Muscle of leg (tissue), 11 donors: ENCODE data around the gene DCHS2. TPM values are rescaled to one million over a fixed set of nuclear protein-coding genes. Genes with fewer than 3 reads are reported as not detected.

Source experiments
- DNase-seq: peaks from one replicate; pipeline ENCODE4 v3.0.0; 2013
- H3K27ac ChIP-seq: one replicate; pipeline ENCODE4 v1.5.1; 2013; ENCODE audit warnings: mild to moderate bottlenecking, low read length, control low read depth
- H3K27me3 ChIP-seq: one replicate; pipeline ENCODE4 v1.6.1; 2013; ENCODE audit warnings: low read length; ENCODE audit not compliant: control insufficient read depth, insufficient read depth
- H3K36me3 ChIP-seq: one replicate; pipeline ENCODE4 v1.6.1; 2013; ENCODE audit warnings: low read length; ENCODE audit not compliant: control insufficient read depth, insufficient read depth
- H3K4me1 ChIP-seq: one replicate; pipeline ENCODE4 v1.6.1; 2013; ENCODE audit warnings: low read length; ENCODE audit not compliant: control insufficient read depth, insufficient read depth
- H3K4me3 ChIP-seq: one replicate; pipeline ENCODE4 v1.5.1; 2013; ENCODE audit warnings: low read length, control low read depth
- H3K9me3 ChIP-seq: replicated peaks from 2 replicates; pipeline ENCODE4 v1.6.1; 2013; ENCODE audit warnings: low read depth, low read length; ENCODE audit not compliant: control insufficient read depth
- WGBS: methylation state at CpG from one replicate; pipeline ENCODE4 v1.1.5; 2013; ENCODE audit warnings: missing lambda C conversion rate; ENCODE audit not compliant: insufficient coverage; 5-methylcytosine and 5-hydroxymethylcytosine counted together
- polyA plus RNA-seq, 8 donors: library from polyadenylated mRNA; unstranded; fragments of 120-200 nt; gene quantifications; one replicate each; pipeline versions ENCODE4 v1.2.1 to v1.2.3, GENCODE V29; 2013; ENCODE audit warnings: inconsistent platforms in 1 of 8, low replicate concordance in 1 of 8; ENCODE audit not compliant: insufficient read length in 8 of 8, insufficient read depth in 1 of 8
- total RNA-seq: library from RNA; stranded (reverse); fragments of 120-200 nt; gene quantifications from one replicate; pipeline ENCODE4 v1.2.4, GENCODE V29; 2013

The DCHS2 gene
- total and polyA plus RNA-seq, 9 donors: 5.5 to 22.9 (median 16.9) TPM

DNA sequence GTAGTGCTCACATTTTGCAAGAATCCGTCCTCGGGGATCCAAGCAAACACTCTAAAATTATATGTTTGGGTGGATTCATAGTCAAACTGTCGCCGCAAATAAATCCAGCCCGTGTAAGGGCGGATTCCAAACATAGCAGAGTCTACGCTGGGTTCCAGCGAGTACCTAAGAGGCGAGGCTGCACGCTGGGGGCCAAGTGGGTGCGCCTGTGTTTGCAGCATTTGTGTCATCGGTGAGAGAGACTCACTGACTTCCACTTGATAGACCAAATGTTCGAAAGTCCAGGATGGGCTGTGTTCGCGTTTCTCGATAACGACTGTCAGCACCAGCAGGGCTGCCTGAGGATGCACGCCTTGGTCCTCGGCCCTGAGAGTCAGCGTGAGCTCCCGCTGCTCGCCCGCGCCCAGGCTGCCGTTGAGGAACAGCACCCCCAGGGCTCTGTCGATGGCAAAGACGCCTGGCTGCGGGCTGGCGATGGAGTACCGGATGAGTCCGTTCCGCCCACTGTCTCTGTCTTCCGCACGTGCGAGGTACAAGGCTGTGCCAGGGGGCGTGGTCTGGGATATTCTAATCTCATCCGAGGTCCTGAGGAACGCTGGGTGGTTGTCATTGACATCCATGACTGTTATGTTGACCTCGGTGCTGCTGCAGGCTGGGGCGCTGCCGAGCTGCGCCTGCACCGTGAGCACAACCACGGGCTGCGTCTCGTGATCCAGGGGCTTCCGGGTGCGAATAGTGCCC, 158.7 kb downstream of the DCHS2 start:
- peaks cover 9% of the 10 kb centered on the region for H3K4me1 ChIP-seq
- H3K27me3 ChIP-seq: peaks cover 14% of the 10 kb centered on the region
- DNase-seq: peak; percentile 47
- 16% methylated on average over 46 of the region's 48 CpGs for WGBS
- no peaks in the 10 kb centered on the region for H3K9me3 ChIP-seq
- no peaks in the 10 kb centered on the region for H3K36me3 ChIP-seq
- peak overlapping the region; percentile 11 for H3K4me3 ChIP-seq
- no peak overlapping the region for H3K27ac ChIP-seq

DNA sequence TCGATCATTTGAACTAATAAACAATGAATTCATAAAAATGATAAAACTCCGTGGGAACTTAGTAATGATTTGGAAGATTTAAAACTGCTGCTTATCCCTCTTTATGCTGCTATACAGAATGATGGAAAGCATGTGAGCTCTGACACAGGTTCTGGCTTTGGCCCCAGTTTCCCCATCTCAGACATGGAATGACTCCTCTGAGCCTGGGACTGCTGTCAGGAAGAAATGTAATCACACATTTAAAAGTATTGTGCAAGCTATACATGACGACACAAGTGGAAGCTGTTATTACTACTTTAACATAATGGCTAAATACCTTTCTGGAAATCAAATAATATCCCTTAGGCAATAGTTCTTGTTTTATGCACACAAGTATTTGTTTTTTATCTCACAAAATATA, 161.7 kb downstream of the DCHS2 start:
- Histone ChIP-seq H3K4me3 (no peak overlapping the region), H3K9me3 (no peaks in the 10 kb centered on the region), H3K27me3 (peaks cover 14% of the 10 kb centered on the region), H3K36me3 (no peaks in the 10 kb centered on the region), H3K27ac (peak overlapping the region; percentile 81), H3K4me1 (peaks cover 9% of the 10 kb centered on the region)
- no CpG with 5 or more reads among the region's 3 CpGs for WGBS
- peak; percentile 97 for DNase-seq

DNA sequence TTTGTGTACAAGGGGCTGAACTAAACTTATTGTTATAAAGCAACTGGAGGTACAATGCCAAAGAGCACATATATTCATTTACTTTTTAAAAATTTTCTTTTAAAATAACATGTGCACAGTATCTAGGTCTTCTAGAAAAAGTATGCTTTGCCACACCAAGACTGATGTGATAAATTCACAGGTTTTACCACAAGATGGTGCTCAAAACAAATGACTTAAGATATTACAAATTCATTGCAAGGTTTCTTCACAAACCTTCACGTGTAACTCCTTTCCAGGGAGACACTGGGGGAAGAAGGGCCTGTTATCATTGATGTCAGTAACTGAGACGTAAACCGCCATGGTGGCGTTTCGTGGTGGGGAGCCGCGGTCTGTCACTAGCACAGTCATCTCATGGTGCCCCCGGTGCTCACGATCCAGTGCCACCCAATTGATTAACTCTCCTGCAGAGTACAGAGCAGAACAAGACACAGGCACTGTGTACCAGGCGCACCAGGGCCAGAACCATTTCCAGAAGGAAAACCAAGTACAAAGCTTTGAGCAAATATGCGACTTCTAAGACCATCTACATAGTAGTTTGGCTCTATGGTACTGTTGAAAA, 162.2 kb downstream of the DCHS2 start:
- Histone ChIP-seq H3K27me3 (peaks cover 14% of the 10 kb centered on the region), H3K36me3 (no peaks in the 10 kb centered on the region), H3K4me1 (peaks cover 9% of the 10 kb centered on the region), H3K9me3 (no peaks in the 10 kb centered on the region), H3K27ac (peak overlapping the region; percentile 81), H3K4me3 (no peak overlapping the region)
- WGBS: 54% methylated on average over 6 of the region's 11 CpGs
- peak; percentile 79 for DNase-seq

DNA sequence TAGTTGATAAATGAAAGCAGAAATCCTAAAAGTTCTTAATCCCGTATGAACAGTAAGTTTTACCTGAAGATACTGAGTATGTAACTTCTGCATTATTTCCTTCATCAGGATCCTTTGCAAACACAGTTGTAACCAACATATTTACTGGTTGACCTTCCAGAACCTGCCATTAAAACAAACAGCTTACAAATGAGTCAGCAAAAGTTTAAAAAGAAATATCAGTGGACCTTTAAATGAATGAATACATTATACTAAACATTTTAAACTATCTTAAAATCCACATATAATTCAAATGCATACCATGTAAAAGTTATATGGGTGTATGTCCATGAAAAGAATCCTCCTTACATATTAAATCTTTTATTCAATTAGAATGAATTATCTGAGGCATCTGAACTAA, 163.6 kb downstream of the DCHS2 start:
- DNase-seq: no peak
- WGBS: no CpG with 5 or more reads among the region's 1 CpG
- peaks cover 11% of the 10 kb centered on the region for H3K27me3 ChIP-seq
- no peak overlapping the region for H3K27ac ChIP-seq
- H3K9me3 ChIP-seq: no peaks in the 10 kb centered on the region
- peaks cover 7% of the 10 kb centered on the region for H3K4me1 ChIP-seq
- H3K4me3 ChIP-seq: no peak overlapping the region
- no peaks in the 10 kb centered on the region for H3K36me3 ChIP-seq

DNA sequence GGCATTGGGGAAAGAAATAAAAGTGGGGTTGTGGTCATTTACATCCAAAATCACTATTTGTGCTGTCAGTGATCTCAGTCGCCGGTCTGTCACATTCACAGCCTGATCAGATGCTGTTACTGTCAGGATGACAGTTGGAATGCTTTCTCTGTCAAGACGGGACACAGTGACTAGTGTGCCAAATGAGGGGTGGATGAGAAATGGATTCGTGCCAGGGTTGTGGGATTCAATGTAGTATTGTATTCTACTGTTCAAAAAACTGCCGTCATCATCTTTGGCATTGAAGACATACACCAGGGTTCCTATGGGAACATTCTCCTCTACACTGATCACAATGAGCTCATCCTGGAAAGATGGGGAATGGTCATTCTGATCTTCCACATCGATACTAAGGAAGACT, 171.1 kb downstream of the DCHS2 start:
- DNase-seq: no peak
- WGBS: no CpG with 5 or more reads among the region's 6 CpGs
- H3K27me3 ChIP-seq: no peaks in the 10 kb centered on the region

DNA sequence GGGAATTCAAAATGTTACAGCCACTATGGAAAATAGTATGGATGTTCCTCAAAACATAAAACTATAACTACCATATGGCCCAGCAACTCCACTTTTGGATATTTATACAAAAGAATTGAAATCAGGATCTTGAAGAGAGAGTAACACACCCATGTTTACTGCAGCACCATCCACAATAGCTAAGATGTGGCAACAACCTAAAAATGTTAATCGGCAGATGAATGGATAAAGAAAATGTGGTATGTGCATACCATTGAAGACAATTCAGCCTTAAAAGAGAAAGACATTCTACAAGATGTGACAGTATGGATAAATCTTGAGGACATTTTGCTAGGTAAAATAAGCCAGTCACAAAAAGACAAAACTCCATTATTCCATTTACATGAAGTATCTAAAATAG, 171.9 kb downstream of the DCHS2 start:
- H3K27me3 ChIP-seq: no peaks in the 10 kb centered on the region
- H3K36me3 ChIP-seq: no peaks in the 10 kb centered on the region
- H3K4me3 ChIP-seq: no peak overlapping the region
- H3K4me1 ChIP-seq: no peaks in the 10 kb centered on the region
- WGBS: no CpG with 5 or more reads among the region's 1 CpG
- peaks cover 3% of the 10 kb centered on the region for H3K9me3 ChIP-seq
- DNase-seq: no peak
- H3K27ac ChIP-seq: no peak overlapping the region

More for the DNA sequence above, 171.1 kb downstream of the DCHS2 start:
- Histone ChIP-seq H3K4me1 (no peaks in the 10 kb centered on the region), H3K27ac (no peak overlapping the region), H3K36me3 (no peaks in the 10 kb centered on the region), H3K4me3 (no peak overlapping the region), H3K9me3 (peaks cover 3% of the 10 kb centered on the region)

DNA sequence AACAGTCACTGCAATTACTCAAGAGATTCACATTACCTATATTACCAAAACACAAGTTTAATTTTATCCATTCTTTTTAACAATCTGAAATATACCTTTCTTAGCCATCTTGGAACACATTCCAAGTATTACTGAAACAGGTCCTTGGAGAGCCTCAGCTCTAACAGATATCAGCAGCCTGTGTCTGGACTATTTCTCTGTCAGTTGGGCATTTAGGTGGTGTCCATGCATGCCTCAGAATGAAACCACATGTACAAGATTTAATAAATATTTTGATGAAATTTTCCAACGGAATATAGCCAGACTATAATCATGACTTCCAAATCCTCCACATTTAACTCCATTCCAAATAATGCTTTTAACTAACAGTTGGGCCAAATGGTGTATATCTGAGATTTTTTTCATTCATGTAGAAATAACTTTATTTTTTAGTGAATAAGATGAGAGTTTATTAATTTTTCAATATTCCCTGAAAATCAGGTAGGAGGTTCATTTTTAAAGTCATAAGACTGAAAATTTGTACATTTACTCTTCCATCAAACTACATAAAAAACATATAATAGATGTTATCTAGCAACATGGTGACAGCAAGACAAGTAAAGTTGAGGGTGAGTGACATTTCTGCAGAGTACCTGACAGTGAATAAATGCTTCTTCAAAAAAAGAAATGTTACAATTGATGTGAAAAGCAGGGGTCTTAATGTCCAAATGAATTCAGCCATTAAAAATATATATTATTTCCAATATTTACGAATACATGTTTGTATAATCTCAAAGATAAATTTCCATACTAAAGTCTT, 174.2 kb downstream of the DCHS2 start:
- H3K9me3 ChIP-seq: peaks cover 3% of the 10 kb centered on the region
- H3K4me1 ChIP-seq: no peaks in the 10 kb centered on the region
- DNase-seq: no peak
- H3K27ac ChIP-seq: no peak overlapping the region
- no peaks in the 10 kb centered on the region for H3K27me3 ChIP-seq
- H3K36me3 ChIP-seq: no peaks in the 10 kb centered on the region
- no peak overlapping the region for H3K4me3 ChIP-seq
- WGBS: no CpG with 5 or more reads among the region's 2 CpGs

DNA sequence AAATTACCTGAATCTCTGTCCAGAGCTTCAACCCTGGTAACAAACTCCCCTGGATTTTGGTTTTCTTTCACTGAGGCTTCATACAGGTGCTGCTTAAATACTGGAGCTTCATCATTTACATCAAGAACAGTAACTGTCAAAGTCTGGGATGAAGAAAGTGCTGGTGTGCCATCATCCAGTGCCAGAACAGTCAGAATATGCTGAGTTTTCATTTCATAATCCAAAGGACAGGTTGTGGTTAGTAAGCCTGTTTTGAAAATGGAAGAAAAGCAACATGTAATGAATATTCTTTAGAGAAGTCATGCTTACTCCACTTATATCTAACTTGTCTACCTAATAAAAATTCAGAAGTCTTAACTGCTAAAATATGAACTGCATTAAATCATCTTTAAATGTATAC, 175.9 kb downstream of the DCHS2 start:
- DNase-seq: no peak
- no peaks in the 10 kb centered on the region for H3K36me3 ChIP-seq
- H3K4me3 ChIP-seq: no peak overlapping the region
- no peaks in the 10 kb centered on the region for H3K4me1 ChIP-seq
- H3K27ac ChIP-seq: no peak overlapping the region
- H3K9me3 ChIP-seq: peaks cover 3% of the 10 kb centered on the region
- H3K27me3 ChIP-seq: no peaks in the 10 kb centered on the region

DNA sequence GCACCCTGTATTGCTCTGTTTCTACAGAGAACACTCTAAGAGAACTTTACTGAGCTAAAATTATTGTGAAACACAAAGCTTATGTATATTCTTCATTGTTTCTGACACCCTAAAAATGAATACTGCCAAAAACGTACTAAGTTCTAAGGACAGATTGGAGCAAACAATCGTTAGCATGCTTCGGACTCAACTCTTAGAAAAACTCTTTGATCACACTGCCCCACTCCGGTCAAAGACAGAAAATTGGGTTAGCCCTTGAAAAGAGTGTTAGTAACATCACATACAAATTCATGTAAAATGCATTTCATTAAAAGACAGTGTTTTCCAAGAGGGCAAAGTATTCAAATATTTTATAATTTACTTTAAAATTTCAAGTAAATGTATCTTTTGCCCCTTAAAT, 177.4 kb downstream of the DCHS2 start:
- WGBS: no CpG with 5 or more reads among the region's 4 CpGs
- Histone ChIP-seq H3K36me3 (no peaks in the 10 kb centered on the region), H3K4me3 (no peak overlapping the region), H3K27me3 (no peaks in the 10 kb centered on the region), H3K4me1 (no peaks in the 10 kb centered on the region), H3K27ac (no peak overlapping the region), H3K9me3 (peaks cover 3% of the 10 kb centered on the region)
- DNase-seq: peak; percentile 76

DNA sequence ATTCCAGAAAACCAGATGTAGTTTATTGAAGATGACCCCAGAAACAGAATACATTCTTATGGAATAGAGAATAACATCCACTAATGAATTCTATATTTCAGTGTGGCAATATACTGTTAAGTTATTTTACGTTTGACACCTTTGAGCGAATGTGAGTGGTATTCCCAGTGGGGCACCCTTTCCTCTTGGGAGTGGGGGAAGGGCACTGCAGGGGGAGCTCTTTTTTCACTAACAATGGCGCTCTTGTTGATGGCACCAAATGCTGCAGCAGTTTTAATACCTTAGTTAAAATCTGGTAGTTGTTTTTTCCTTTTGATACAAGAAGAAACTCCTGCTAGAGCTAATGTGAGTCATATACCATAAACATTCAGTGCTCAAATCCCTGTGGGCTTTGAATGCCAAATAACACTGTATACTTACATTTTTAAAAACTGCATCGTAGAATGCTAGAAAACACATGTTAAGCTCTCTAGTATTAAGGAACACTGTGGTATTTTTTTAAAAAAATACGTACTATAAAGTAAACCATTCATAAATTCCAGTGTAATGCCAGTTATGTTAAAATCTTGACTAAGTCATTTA, 178.5 kb downstream of the DCHS2 start:
- Histone ChIP-seq H3K36me3 (no peaks in the 10 kb centered on the region), H3K27ac (no peak overlapping the region), H3K9me3 (no peaks in the 10 kb centered on the region), H3K4me3 (no peak overlapping the region), H3K27me3 (no peaks in the 10 kb centered on the region), H3K4me1 (no peaks in the 10 kb centered on the region)
- DNase-seq: peak; percentile 10
- WGBS: no CpG with 5 or more reads among the region's 5 CpGs
